Globus pallidus (tissue), 1 donor: ENCODE results near the gene B3GNT5.

Experiments
- DNase-seq: peaks from one replicate; pipeline ENCODE4 v3.0.0-alpha.2; 2015; ENCODE audit warnings: low spot score

Gene B3GNT5

GRCh38 chr3:183265834-183266417 is 12.9 kb downstream of the B3GNT5 start:
- DNase-seq: no peak

- no peak for DNase-seq
Observed at GRCh38 chr3:183266454-183266853, 13.4 kb downstream of the B3GNT5 start.

- no peak for DNase-seq
Observed at GRCh38 chr3:183267140-183267539, 14.1 kb downstream of the B3GNT5 start.

GRCh38 chr3:183268366-183268765 is 15.3 kb downstream of the B3GNT5 start:
- no peak for DNase-seq

GRCh38 chr3:183269345-183269744 is 16.3 kb downstream of the B3GNT5 start:
- no peak for DNase-seq

- no peak for DNase-seq
Observed at GRCh38 chr3:183270344-183270743, 17.3 kb downstream of the B3GNT5 start.

- no peak for DNase-seq
Observed at GRCh38 chr3:183272142-183272541, 19.1 kb downstream of the B3GNT5 start.

- DNase-seq: no peak
Observed at GRCh38 chr3:183272791-183273190, 19.7 kb downstream of the B3GNT5 start.

GRCh38 chr3:183274609-183275008 is 21.6 kb downstream of the B3GNT5 start:
- DNase-seq: no peak

- DNase-seq: no peak
Observed at GRCh38 chr3:183275418-183275817, 22.4 kb downstream of the B3GNT5 start.

- no peak for DNase-seq
Observed at GRCh38 chr3:183275937-183276336, 22.9 kb downstream of the B3GNT5 start.

GRCh38 chr3:183277260-183277659 is 24.2 kb downstream of the B3GNT5 start:
- no peak for DNase-seq

GRCh38 chr3:183278479-183279088 is 25.5 kb downstream of the B3GNT5 start:
- DNase-seq: no peak

- DNase-seq: no peak
Observed at GRCh38 chr3:183279371-183279770, 26.3 kb downstream of the B3GNT5 start.

- DNase-seq: no peak
Observed at GRCh38 chr3:183281126-183281797, 28.2 kb downstream of the B3GNT5 start.

- DNase-seq: no peak
Observed at GRCh38 chr3:183283886-183284285, 30.8 kb downstream of the B3GNT5 start.

- DNase-seq: no peak
Observed at GRCh38 chr3:183284570-183284969, 31.5 kb downstream of the B3GNT5 start.

GRCh38 chr3:183285318-183285717 is 32.3 kb downstream of the B3GNT5 start:
- DNase-seq: no peak

GRCh38 chr3:183285828-183286457 is 32.9 kb downstream of the B3GNT5 start:
- DNase-seq: peak; percentile 55

GRCh38 chr3:183287301-183287971 is 34.4 kb downstream of the B3GNT5 start:
- no peak for DNase-seq

- no peak for DNase-seq
Observed at GRCh38 chr3:183288117-183288516, 35.1 kb downstream of the B3GNT5 start.

- no peak for DNase-seq
Observed at GRCh38 chr3:183290216-183290615, 37.2 kb downstream of the B3GNT5 start.
